SU-DHL-6 (cell line): ENCODE results near the gene PLEKHA5.

Source experiments
- CTCF ChIP-seq: fragments of 200-600 bp; sonication (generic); IDR thresholded peaks from one replicate; pipeline ENCODE4 v1.5.1; 2017; ENCODE audit warnings: antibody characterized with exemption, mild to moderate bottlenecking, low read length, moderate library complexity; ENCODE audit not compliant: insufficient read depth, poor library complexity, severe bottlenecking
- EZH2phosphoT487 ChIP-seq: fragments of 200-600 bp; sonication (generic), shearing (Covaris generic); conservative IDR thresholded peaks from 2 replicates; pipeline ENCODE4 v1.6.1; 2018; ENCODE audit warnings: mild to moderate bottlenecking, antibody characterized with exemption, low read length, moderate library complexity, mixed read lengths

GRCh38 chr12:19409376-19409775, 279.8 kb downstream of the PLEKHA5 start:
- TF ChIP-seq CTCF (no peak), EZH2phosphoT487 (no peak)
